Heart left ventricle (tissue), 16 donors: Measurements from ENCODE around the gene MCC. TPM values are rescaled to one million over a fixed set of nuclear protein-coding genes. Genes with fewer than 3 reads are reported as not detected.

Experiments
- ATAC-seq, 4 donors: fragments of 200-7000 bp; cut with Tn5 transposase; one replicate each; pipeline ENCODE4 v1.9.1; 2020 to 2022; ENCODE audit warnings: moderate library complexity in 4 of 4, mild to moderate bottlenecking in 3 of 4, moderate number of reproducible peaks in 1 of 4
- DNase-seq, 5 donors: peaks; one replicate each; pipeline ENCODE4 v3.0.0-alpha.2; 2020
- H3K27ac ChIP-seq, 12 donors: fragments of 200-600 bp; sonication (generic) in 4 of 12; one replicate each; pipeline versions ENCODE4 v1.5.0 to v1.8.0; 2016 to 2022; ENCODE audit warnings: mild to moderate bottlenecking in 2 of 12
- H3K27me3 ChIP-seq, 9 donors: fragments of 200-600 bp; sonication (generic) in 2 of 9; one replicate each; pipeline versions ENCODE4 v1.5.1 to v1.8.0; 2016 to 2022; ENCODE audit warnings: mild to moderate bottlenecking in 3 of 9
- H3K36me3 ChIP-seq, 9 donors: fragments of 200-600 bp; sonication (generic) in 2 of 9; one replicate each; pipeline versions ENCODE4 v1.5.0 to v1.8.0; 2018 to 2022; ENCODE audit warnings: mild to moderate bottlenecking in 2 of 9
- H3K4me1 ChIP-seq, 12 donors: fragments of 200-600 bp; sonication (generic) in 4 of 12; one replicate each; pipeline versions ENCODE4 v1.5.0 to v1.8.0; 2016 to 2022; ENCODE audit warnings: mild to moderate bottlenecking in 3 of 12
- H3K4me3 ChIP-seq, 12 donors: fragments of 200-600 bp; sonication (generic) in 4 of 12; one replicate each; pipeline versions ENCODE4 v1.5.0 to v1.8.0; 2017 to 2022; ENCODE audit warnings: mild to moderate bottlenecking in 9 of 12, moderate library complexity in 4 of 12
- H3K9me3 ChIP-seq, 12 donors: fragments of 200-600 bp; sonication (generic) in 4 of 12; one replicate each; pipeline versions ENCODE4 v1.5.0 to v1.8.0; 2016 to 2022; ENCODE audit warnings: mild to moderate bottlenecking in 1 of 12
- CTCF ChIP-seq, 12 donors: fragments of 200-600 bp; sonication (generic) in 4 of 12; IDR thresholded peaks; one replicate each; pipeline versions ENCODE4 v1.5.0 to v1.8.0; 2018 to 2022; ENCODE audit warnings: antibody characterized with exemption in 12 of 12, mild to moderate bottlenecking in 5 of 12
- POLR2A ChIP-seq, 2 donors: fragments of 450-650 bp; IDR thresholded peaks; one replicate each; pipeline ENCODE4 v1.6.1; 2017; ENCODE audit warnings: antibody characterized with exemption in 2 of 2, mild to moderate bottlenecking in 2 of 2, moderate library complexity in 2 of 2
- WGBS, 4 donors: extraction: QIAGEN DNeasy Blood & Tissue Kit in 2 of 4; methylation state at CpG; one replicate each; pipeline versions ENCODE4 v1.1.5 to v1.1.7; 2013 to 2018; 5-methylcytosine and 5-hydroxymethylcytosine counted together
- intact Hi-C, 10 donors: fragments of 100-400 bp; cut with DNase I; formaldehyde crosslinking; loops; one replicate each; pipeline versions ENCODE4 v1.11.1 to v1.14.2; 2022
- polyA plus RNA-seq, 2 donors: library from polyadenylated mRNA; stranded (reverse); fragments of 200-250 nt; gene quantifications; one replicate each; pipeline ENCODE4 v1.2.3, GENCODE V29; 2013
- total RNA-seq, 9 donors: library from RNA; depleted of rRNA in 2 of 9; stranded (reverse); fragments of >200 nt in 2 of 9; fragmentation: NEBNext Ultra II Directional in 3 of 9; extraction: Animal tissue kit (Norgen Biotek cat#: 25700) in 3 of 9; gene quantifications; one replicate each; pipeline versions ENCODE4 v1.1.0 to v1.2.4, GENCODE V29; 2016 to 2023
- donor health status: ischemic (EF 13 %, LVEDD 7.1; RV severe dilation, severe dysfunction).
- donor health status: healthy with polysubstance abuse.
- donor health status: DM: no; HTN: yes; CAD: no.
- donor health status: DM: no; HTN: no; CAD: no.
- donor health status: ischemic (EF 25% LVEDD 6.9; RV normal size, moderate dysfunction).
- donor health status: ischemic (EF 25% LVEDD 5.7; RV mildly dilated, moderate dysfunction).
- donor health status: healthy.
- donor health status: DM: yes; HTN: yes; CAD: no.
- donor health status: ischemic (EF 35%, LVEDD 5.7; RV mildly dilated, moderate dysfunction).
- donor health status: nonischemic (EF 11% LVEDD 7.7; RV severe dilation, severe dysfunction).
- donor health status: DM: yes; HTN: yes; CAD: no.
- donor health status: PGD.
- donor health status: ischemic (EF 29% LVEDD 5.4; RV normal size, mild dysfunction).
- donor health status: nonischemic (EF 23%, LVEDD 6.1; RV moderate dilation, normal function).

The MCC gene
- total and polyA plus RNA-seq, 11 donors = 6.1 to 33.8 (median 24.3) TPM

GRCh38 chr5:113526421-113526820 lies 38.2 kb upstream of the MCC start:
- intact Hi-C loops = no loop called here
- H3K36me3 ChIP-seq = peaks cover 0 to 28% (median under 1%) of the 10 kb centered on the region in 9 donors
- peak overlapping the region in 1 of 12 donors; percentile 11 for H3K27ac ChIP-seq
- WGBS, 4 donors = 76 to 90% (median 82%) methylated on average over 4 of the region's 4 CpGs
- TF ChIP-seq CTCF (IDR thresholded peaks at IDR 0.05) = no peak
- TF ChIP-seq POLR2A (IDR thresholded peaks at IDR 0.05) = no peak
- H3K9me3 ChIP-seq = peaks cover 0 to 12% (median 4%) of the 10 kb centered on the region in 12 donors
- ATAC-seq = no peak
- H3K4me1 ChIP-seq = peaks cover 0 to 47% (median 11%) of the 10 kb centered on the region in 12 donors
- H3K4me3 ChIP-seq = no peak overlapping the region
- H3K27me3 ChIP-seq = no peaks in the 10 kb centered on the region
- no peak for DNase-seq

- WGBS, 4 donors = 58 to 71% (median 62%) methylated on average over 2 of the region's 2 CpGs
- TF ChIP-seq POLR2A (IDR thresholded peaks at IDR 0.05) (no peak), CTCF (IDR thresholded peaks at IDR 0.05) (no peak)
- Histone ChIP-seq H3K4me3 (no peak overlapping the region), H3K4me1 (peaks cover 0 to 53% (median 11%) of the 10 kb centered on the region in 12 donors), H3K36me3 (peaks cover 0 to 35% (median 11%) of the 10 kb centered on the region in 9 donors), H3K27me3 (no peaks in the 10 kb centered on the region), H3K9me3 (no peaks in the 10 kb centered on the region), H3K27ac (peak overlapping the region in 1 of 12 donors; percentile 83)
- intact Hi-C loops = no loop called here
- DNase-seq (no peak), ATAC-seq (peak in 2 of 4 donors; percentile 18 to 52)
Observed at GRCh38 chr5:113524927-113525326, 36.7 kb upstream of the MCC start.

- ATAC-seq (no peak), DNase-seq (no peak)
- Histone ChIP-seq H3K27ac (no peak overlapping the region), H3K36me3 (peaks cover 0 to 36% (median 21%) of the 10 kb centered on the region in 9 donors), H3K9me3 (no peaks in the 10 kb centered on the region), H3K27me3 (no peaks in the 10 kb centered on the region), H3K4me3 (no peak overlapping the region), H3K4me1 (peaks cover 0 to 59% (median 11%) of the 10 kb centered on the region in 12 donors)
- 68 to 78% (median 74%) methylated on average over 2 of the region's 2 CpGs for WGBS, 4 donors
- intact Hi-C loops = no loop called here
- no peak for TF ChIP-seq CTCF (IDR thresholded peaks at IDR 0.05)
Observed at GRCh38 chr5:113523168-113523567, 34.9 kb upstream of the MCC start.

- Histone ChIP-seq H3K27ac (no peak overlapping the region), H3K27me3 (no peaks in the 10 kb centered on the region), H3K4me3 (no peak overlapping the region), H3K4me1 (peaks cover 0 to 64% (median 17%) of the 10 kb centered on the region in 12 donors), H3K36me3 (peaks cover 0 to 45% (median 21%) of the 10 kb centered on the region in 9 donors), H3K9me3 (no peaks in the 10 kb centered on the region)
- intact Hi-C loops = no loop called here
- ATAC-seq (no peak), DNase-seq (no peak)
- TF ChIP-seq POLR2A (IDR thresholded peaks at IDR 0.05) (no peak), CTCF (IDR thresholded peaks at IDR 0.05) (no peak)
Observed at GRCh38 chr5:113520899-113521298, 32.6 kb upstream of the MCC start.
